Measurements from ENCODE around the gene ANKRD34A.

ANKRD34A gene

DNA sequence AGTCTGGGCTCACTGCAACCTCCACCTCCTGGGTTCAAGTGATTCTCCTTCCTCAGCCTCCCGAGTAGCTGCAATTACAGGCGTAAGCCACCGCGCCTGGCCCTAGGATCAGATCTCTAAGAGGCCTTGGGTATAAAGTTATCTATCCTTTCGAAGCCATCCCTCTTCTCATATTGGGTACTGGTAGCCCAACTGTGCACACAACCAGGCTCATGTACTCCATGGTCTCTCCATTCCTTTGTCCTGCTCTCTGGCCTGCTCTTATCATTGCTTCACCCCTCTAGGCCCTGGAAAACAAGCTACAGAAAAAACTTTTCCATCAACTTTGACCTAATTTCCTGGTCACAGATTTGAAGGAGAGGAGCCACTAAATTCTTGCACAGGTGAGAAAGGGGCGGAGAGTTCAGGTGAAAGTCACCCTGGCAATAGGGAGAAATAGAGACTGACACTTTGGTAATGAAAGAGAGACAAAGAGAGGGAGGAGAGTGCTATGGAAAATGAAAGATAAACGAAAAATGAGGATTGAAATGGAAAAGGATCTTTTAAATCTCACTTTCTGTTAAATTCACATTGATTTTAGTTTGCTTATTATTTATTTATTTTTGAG lies 26.0 kb upstream of the ANKRD34A start:
- DNase-seq (ENCODE audit: low read depth): no peak

DNA sequence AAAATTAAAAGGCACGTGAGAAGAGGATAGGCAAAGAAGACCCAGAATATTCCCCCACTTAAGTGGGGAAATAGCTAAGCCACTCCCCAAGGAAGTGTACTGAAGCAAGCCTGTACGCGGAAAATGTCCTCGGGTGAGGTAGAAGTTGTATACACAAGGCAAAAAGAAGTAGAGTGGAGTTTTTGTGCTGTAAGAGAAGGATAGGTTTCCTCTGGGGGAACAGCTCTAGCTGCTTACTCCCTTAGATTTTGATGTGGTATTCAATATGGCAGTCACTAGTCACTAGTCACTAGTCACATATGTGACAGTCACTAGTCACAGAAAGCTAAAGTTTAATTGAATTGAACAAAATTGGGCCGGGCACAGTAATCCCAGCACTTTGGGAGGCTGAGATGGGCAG lies 24.4 kb upstream of the ANKRD34A start:
- no peak for DNase-seq (ENCODE audit: low read depth)

DNA sequence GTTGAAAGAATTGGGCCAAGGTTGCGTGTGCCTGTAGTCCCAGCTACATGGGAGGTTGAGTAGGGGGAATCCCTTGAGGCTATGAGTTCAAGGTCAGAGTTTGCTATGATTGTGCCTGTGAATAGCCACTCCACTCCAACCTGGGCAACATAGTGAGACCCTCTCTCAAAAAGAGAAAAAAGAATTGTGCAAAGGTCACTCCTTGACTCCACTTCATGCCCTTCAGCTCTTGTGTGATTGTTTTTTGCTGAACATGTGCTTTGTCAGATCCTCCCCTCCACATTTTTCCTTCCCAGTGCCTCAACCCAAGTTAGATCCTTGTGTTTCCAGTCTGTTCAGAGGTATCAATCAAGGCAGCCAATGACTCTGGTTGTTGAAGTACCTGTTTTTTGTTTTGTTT lies 23.6 kb upstream of the ANKRD34A start:
- no peak for DNase-seq (ENCODE audit: low read depth)

GRCh38 chr1:145986551-145986950 lies 22.2 kb upstream of the ANKRD34A start:
- no peak for DNase-seq (ENCODE audit: low read depth)

DNA sequence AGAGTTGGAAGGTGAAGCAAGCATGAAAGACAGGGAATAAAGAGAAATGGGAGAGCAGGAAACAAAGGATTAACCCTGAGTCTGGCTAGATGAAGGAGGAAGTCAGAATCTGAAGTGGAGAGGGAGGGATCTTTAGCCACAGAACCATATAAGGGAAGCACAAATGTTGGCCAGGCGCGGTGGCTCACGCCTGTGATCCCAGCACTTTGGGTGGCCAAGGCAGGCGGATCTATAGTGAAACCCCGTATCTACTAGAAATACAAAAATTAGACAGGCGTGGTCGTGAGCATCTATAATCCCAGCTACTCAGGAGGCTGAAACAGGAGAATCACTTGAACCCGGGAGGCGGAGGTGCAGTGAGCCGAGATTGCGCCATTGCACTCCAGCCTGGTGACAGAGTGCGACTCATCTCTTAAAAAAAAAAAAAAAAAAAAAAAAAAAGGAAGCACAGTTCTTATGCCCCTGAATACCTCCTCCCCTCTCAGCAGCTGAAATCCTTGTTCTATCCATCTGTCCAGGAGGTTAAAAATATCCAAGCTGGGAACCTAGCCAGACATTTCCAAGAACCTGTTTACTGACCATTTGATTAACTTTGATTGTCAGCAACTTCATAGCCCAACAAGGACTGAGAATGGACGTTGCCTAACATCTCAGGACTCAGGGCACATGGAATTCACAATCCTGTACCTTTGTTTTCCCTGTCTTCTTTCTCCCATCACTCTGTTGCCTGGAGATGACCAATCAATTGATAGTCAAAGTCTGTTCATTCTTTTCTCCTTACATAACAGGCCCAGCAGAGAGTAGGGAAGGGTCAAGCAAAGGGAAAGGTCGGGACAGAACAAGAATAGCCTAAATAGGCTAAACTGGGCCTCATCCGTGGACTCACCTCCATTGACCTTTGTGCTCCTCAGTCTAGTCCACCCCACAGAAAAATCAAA lies 21.4 kb upstream of the ANKRD34A start:
- DNase-seq (ENCODE audit: low read depth): no peak

- no peak for DNase-seq (ENCODE audit: low read depth)
Observed at GRCh38 chr1:145985129-145985501, 20.7 kb upstream of the ANKRD34A start.

DNA sequence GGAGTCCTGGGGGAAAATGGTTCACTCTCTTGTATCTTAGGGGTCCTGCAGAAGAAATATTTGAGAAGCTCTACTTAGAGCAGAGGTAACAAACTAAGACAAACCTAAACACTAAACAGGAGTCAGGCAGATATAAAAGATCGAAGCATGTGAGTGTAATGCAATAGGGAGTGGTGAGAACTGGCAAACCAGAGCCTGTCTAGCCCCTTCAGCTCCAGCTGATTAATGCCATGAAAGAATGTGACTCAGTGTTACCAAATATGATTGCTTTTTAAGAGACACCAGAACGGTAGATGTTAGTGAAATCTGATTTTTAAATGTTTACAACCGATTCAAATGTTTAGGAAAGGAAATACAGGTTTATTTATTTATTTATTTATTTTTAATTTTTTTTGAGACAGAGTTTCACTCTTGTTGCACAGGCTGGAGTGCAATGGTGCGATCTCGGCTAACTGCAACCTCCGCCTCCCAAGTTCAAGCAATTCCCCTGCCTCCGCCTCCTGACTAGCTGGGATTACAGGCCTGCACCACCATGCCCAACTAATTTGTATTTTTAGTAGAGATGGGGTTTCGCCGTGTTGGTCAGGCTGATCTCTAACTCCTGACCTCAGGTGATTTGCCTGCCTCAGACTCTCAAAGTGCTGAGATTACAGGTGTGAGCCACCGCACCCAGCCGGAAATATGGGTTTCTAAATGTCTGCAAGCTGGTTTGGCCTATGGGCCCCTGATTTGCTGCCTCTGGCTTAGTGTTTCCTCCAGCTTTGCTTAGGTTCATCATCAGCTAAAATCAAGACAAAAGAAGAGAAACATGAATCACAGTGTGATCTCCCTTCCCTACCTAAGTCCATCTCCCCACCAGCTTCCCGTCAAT lies 19.8 kb upstream of the ANKRD34A start:
- no peak for DNase-seq (ENCODE audit: low read depth)

- DNase-seq (ENCODE audit: low read depth): no peak
Observed at GRCh38 chr1:145983206-145983675, 18.9 kb upstream of the ANKRD34A start.

DNA sequence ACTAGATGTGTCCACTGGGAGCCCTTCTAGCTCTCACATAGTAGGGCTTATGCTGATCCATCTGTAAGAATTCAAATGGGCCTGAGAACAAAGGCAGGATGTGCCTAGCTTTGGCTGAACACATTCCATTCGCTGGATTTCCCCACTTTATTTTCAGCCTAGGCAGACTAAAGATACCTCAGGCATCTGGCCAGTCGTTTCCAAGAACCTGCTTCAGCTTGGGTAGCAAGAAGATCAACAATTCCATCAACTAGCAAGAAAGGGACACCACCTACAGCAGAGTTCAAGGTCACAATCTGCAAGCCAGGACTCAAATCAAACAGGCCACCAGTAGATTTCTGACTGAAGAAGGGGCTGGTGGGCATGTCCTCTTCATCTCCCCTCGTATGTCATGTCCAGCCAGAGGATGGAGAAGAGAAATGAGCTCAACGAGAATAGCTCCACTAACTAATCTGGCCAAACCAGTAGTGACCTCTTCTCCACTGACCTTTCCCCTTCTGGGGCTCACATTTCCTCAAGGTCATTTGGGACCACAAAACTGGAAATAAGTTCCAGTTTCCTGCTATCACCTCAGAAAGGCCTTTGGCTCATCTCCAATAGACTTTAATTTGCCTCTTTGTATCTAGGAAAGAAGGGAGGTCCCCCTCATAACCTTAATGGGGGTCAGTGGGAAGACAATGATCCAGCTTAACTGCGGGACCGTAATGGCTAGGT lies 17.8 kb upstream of the ANKRD34A start:
- DNase-seq (ENCODE audit: low read depth): no peak

GRCh38 chr1:145980457-145980994 lies 16.2 kb upstream of the ANKRD34A start:
- no peak for DNase-seq (ENCODE audit: low read depth)

DNA sequence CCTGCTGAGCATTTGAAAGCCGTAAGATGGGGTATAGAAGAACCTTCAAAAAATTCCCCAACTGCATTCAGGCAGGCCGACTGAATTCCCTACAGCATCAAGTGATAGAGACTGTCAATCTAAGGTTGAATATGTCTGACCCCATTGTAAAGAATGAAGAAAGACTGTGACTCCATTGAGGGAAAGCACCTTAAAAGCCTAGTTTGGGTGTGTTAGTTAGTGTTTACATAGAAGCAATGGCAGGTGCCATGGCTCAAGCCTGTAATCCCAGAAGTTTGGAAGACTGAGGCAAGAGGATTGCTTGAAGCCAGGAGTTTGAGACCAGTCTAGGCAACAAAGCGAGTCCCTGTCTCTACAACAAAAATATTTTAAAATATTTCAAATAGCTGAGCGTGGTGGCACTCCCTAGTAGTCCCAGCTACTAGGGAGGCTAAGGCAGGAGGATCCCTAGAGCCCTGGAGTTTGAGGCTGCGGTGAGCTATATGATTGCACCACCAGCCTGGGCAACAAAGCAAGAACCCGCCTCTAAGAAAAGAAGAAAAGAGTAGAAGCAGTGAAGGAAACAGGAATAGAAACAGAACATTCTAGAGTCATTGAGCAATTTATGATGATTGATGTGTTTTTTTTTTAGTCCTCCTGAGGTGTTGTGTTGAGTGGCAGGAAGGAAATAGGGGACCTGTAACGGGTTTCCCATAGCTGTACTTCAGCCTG lies 15.5 kb upstream of the ANKRD34A start:
- no peak for DNase-seq (ENCODE audit: low read depth)

DNA sequence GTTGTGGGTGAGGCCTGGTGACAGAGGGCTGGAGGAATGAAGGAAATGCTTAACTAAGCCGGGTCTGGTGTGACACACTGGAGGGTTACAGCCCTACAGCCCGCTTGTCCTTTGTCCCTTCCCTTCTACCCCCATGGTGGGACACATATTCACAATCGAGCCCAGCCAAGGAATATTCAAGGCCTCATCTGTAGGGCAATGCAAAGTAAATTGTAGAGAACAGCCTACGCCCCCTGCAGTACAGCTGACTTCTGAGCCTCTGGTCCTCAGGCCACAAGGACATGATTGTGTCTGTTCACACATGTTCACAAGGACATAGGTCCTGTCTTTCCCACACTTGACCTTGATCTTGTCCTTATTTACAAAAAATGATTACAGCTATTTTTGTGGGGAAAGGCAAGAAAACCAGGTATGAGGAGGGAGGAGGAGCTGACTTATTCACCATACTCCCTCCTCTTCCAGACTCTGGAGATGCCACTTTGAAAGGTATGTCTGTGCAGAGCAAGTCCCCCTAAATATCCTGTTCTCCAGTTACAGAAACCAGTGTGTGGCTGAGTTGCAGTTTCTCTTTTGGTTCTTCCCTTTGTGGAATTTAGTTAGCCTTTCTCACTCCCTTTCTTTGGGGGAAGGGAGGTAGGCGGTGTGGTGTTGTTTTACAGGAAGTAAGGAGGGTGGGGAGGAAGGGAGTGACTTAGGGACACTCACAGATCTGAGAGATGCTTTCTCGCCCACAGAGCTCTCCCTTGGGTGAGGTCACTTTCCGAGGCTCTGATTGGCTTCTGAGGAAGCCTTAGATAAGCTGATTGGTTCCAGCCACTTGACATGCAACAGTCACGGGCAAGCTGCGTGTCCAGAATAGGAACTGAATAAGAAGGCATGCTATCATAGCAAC lies 14.7 kb upstream of the ANKRD34A start:
- peak; percentile 67 for DNase-seq (ENCODE audit: low read depth)

GRCh38 chr1:145978471-145978853 lies 14.1 kb upstream of the ANKRD34A start:
- no peak for DNase-seq (ENCODE audit: low read depth)

- DNase-seq (ENCODE audit: low read depth): peak; percentile 54
Observed at GRCh38 chr1:145977486-145978470, 13.4 kb upstream of the ANKRD34A start.

GRCh38 chr1:145977016-145977415 lies 12.6 kb upstream of the ANKRD34A start:
- no peak for DNase-seq (ENCODE audit: low read depth)

DNA sequence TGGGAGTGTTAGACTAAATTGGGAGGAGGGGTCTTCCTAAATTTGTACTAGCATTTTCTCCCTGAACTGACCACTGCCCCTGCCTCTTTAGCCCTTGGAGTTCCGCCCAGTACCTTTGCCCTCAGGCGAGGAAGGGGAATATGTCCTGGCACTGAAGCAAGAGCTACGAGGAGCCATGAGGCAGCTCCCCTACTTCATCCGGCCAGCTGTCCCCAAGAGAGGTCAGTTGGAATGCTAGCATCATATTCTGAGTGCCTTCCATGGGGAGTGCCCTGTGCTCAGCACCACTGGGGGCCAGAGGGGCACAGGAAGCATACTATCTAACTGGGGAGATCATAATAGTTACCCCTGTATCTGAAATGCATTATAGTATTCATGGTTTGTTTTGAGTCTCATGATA lies 10.8 kb upstream of the ANKRD34A start:
- no peak for DNase-seq (ENCODE audit: low read depth)

DNA sequence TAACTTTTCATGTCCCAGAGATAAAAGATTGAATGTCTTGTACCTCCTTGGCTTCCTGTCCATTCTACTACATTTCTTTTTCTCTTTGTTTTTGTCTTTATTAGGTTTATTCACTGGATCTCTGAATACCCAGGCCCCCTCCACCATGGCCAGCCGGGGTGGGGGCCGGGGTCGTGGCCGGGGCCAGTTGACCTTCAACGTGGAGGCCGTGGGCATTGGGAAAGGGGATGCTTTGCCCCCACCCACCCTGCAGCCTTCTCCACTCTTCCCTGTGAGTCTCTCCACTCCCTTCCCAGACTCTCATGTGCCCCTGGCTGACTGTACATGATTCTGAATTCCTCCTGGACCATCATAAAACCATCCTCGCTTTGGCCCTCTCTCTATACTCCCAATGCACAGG lies 10.3 kb upstream of the ANKRD34A start:
- no peak for DNase-seq (ENCODE audit: low read depth)

GRCh38 chr1:145972580-145972979 lies 8.2 kb upstream of the ANKRD34A start:
- no peak for DNase-seq (ENCODE audit: low read depth)

GRCh38 chr1:145967288-145967687 lies 2.9 kb upstream of the ANKRD34A start:
- no peak for DNase-seq (ENCODE audit: low read depth)
